HG03280 (cell line): ENCODE data around the gene LRRK1.
"Not testable (repeated sequence)": the region's sequence is repeated elsewhere in the genome, so short reads cannot be mapped to it uniquely, and the experiment has no call there.

Source experiments
- ATAC-seq: cut with Tn5 transposase; IDR thresholded peaks from one replicate; pipeline ENCODE4 v1.9.1; 2021; ENCODE audit warnings: mild to moderate bottlenecking, moderate library complexity; ENCODE audit not compliant: unreplicated experiment

Gene LRRK1

DNA sequence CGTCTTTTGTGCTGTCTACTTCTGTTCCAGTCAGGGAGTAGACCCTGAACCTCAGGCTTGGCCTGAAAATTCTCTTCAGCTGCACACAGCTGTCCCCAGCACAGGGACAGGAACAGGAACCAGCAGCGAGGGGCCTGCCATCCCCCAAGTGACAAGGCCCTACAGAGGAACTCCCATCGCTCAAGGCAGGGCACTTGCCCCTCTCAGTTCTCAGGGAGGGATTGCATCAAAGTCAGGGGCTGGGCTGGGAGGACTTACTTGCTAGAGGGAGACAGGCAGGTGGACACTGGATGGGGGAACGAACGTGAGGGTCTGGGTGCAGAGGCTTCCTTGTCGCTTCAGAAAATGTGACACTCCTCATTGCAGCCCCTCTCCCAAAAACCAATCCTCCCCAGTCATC lies 169.1 kb downstream of the LRRK1 start:
- no peak for ATAC-seq

DNA sequence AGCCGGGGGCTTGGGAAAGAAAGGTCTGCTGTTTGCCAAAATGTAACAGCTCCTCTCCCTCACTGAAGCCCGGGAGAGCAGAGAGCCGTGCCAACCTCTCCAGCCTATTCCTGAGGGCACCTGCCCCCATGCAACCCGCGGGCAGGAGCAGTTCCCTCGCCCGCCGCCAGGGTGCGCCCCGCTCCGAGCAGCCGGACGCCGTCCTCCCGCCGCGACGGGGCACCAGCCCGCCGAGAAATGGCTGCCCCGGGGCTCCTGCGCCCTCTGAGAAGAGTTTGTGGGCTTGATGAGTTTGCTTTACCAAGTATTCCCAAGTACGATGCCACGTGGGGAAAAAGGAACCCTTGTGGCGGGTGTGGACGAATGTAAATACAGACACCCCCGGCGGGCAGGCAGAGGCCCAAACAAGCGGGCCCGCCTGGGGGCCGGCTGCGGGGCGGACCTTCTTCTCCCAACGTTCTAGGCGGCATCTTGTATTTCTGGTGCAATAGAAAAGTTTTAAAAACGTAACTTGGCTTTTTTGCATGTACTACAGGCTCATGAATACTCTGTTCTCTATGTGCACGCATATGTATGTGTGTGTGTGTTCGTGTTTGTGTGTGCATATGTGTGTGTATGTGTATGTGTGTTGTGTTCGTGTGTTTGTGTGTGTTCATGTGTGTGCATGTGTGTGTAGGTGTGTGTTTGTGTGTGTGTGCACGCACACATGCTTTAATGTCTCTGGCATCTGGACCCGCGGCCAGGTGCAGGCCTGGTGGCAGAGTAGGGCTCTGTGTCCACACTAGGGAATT lies 169.8 kb downstream of the LRRK1 start:
- ATAC-seq: peak; percentile 83

DNA sequence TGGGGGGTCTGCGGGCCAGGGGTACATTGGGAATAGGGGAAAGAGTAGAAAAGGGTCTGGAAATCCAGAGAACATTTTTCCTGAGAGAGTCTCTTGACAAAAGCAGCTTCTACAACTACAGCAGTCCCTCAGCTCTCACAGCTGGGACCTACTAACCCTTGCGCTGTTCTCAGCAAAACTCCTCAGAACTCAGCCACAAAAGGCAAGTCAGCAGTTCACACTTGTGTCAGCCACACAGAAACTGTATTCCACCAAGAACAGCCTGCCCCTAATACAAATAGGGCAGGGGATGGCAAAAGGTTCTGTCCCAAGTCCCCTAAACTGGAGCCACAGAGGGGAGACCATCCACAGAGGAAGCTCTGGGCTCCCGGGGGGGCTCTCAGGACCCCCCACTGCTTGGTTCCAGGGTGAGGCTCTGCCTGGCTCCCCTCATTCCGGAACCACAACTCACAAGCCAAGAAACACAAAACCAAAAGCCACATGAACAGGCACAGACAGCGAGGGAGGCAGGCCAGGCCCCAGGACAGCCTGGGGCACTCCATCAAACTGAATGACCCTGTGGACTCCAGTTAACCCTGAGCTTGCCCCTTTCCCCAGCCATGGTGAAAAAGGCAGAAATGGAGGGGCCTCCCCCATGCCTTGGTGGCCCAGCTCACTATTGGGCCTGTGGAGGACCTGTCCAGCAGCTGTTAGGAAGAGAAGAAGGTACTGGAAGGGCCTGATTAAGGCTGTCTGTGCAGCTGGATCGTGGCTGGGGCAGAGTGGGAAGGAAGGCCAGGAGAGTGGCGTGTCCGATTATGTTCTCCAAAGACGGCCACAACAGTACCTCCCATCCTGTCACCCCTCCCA lies 170.6 kb downstream of the LRRK1 start:
- ATAC-seq: no peak

DNA sequence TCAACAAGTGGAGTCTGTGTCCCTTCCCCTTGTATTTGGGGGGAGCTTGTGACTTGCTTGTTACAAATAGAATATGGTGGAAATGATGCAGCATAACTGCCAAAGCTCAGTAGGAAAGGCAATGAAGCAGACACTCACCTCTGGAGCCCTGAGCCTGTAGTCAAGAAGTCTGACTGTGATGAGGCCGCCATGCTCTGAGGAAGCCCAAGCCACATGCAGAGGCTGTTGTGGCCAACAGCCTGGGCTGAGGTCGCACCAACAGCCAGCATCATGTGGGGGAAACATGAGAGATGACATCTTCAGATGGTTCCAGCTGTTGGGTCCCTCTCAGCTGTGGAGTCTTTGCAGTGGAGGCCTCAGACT lies 171.3 kb downstream of the LRRK1 start:
- no peak for ATAC-seq

DNA sequence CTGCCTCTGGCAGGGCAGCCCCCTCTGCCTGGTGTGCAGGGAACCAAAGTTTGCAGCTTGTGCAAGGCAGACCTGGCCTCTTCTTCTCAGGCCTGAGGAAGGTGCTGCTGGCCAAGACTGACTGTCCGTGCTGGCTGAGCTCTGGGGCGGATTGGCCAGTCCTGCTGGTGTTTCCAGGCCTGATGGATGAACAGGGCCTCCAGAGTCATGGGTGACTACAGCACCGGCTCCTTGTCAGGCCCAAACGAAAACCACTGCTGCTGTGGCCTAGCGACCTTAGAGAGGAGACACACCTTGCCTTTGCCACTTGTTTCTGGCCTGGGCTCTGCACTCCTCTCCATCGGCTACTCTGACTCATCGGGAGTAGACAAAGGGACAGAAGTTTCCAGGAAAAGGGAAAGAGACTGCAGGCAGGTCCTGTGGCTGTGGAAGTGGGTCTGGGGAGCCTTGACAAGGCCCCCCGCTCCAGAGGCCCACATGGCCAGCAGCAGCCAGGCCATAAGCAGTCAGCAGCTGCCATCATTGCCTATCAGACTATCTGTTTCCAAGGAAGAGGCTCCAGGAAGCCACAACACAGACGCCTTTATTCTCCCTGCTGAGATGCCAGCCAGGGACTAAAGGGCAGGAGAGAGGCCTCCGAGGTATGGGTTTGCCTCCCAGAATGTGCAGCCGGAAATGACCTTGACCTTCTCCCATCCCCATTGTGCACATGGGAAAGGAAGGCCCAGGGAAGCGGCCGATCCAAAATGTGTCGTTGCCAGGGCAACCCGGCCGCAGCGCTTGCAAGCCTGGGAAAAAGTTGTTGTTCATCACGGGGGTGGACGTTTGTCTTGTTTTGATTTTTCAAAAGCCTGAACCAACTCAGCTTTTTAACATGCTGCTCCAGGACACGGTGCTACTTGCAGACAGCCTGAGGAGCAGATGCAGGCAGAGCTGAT lies 172.2 kb downstream of the LRRK1 start:
- ATAC-seq: no peak

DNA sequence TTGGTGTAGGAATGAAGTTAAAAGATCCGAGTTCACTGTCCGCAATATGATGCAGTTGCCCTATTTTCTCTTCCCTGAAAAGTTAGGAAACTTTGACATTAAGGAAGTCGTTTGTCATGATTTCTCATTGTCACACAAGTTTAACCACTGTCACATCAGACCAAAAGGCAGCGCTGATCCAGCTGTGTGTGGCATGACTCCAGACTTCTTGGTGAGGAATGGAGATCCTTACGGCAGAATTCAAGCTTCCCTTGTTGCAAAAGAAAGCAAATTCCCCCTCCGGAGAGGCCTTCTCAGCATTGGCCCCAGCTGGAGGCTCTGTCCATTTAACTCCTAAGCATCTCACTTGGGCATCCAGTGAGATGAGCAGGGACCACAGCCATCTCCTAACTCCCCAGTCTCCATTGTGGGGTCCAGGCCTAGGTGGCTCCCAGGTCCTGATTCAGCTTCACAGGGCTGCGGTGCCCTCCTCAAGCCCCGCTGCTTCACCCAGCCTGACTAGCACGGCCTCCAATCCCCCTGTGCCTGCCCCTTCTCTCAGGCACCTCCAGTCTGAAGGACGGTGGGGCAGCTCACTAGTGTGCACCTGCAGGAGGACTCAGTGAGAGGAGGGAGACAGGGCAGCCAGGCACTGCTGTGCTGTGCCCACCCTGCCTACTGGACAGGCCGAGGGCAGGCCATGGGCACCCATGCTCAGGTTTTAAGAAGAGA lies 173.2 kb downstream of the LRRK1 start:
- no peak for ATAC-seq

DNA sequence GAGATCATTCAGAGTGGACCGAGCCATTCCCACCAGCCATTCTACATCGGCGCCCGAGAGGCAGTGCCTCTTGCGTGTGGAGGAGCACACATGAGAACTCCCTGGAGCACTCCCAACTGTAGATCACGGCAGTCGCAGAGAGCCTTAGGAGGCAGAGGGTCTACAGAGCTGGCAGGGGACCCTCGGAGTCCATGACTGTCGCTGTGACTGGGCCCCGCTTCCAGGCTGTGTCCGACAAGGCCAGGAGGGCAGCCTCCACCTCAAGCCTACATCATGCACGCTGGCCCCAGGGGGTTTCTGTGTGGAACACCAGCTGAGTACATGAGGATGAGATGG lies 173.7 kb downstream of the LRRK1 start:
- ATAC-seq: no peak

DNA sequence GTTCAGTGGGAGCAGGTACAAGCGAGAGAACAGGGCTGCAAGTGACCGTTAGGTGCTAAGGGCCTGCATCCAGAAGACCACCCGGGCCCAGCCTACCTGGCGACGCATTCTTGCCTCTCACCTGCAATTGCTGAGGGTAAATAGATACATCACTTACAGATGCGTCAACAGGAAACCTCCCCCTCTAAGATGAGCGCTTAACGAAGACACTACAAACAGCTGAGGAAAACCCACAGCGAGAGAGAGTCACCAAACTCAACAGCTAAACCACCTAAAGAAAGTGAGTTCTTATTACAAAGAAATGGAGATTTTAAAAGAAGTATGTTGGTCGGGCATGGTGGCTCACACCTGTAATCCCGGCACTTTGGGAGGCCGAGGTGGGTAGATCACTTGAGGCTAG lies 174.8 kb downstream of the LRRK1 start:
- no peak for ATAC-seq

DNA sequence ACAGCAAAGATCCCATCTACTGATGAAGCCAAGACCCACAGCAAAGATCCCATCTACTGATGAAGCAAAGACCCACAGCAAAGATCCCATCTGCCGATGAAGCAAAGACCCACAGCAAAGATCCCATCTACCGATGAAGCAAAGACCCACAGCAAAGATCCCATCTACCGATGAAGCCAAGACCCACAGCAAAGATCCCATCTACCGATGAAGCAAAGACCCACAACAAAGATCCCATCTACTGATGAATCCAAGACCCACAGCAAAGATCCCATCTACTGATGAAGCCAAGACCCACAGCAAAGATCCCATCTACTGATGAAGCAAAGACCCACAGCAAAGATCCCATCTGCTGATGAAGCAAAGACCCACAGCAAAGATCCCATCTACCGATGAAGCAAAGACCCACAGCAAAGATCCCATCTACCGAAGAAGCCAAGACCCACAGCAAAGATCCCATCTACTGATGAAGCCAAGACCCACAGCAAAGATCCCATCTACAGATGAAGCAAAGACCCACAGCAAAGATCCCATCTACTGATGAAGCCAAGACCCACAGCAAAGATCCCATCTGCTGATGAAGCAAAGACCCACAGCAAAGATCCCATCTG lies 176.7 kb downstream of the LRRK1 start:
- not testable (repeated sequence) for ATAC-seq

DNA sequence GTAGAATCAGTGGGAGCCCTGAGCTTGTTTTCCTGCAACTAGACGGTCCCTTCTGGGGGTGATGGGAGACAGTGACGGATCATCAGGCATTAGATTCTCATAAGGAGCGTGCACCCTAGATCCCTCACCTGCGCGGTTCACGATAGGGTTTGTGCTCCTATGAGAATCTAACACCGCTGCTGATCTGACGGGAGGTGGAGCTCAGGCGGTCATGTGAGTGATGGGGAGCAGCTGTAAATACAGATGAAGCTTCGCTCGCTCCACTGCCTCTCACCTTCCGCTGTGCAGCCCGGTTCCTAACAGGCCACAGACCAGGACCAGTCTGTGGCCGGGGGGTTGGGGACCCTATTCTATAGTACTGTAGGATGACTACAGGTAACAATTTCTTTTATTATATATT lies 178.0 kb downstream of the LRRK1 start:
- ATAC-seq: no peak

DNA sequence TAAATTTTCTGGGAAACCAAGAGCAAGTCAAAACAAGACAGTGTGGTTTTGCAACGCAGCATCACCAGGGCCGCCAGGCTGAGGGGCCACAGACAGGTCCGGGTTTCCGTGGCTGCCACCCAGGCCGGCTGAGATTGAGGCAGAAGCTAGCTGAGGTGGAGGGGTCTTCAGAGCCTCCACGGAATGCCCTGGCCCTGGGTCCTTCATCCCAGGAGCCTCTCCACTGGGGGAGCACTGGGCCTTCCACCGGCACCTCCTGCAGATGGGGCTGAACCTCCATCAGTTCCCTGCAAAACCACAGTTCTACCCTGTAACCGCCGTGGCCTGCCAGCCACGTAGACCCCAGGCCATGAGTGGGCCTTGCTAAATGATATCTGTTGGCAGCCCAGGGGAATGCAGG lies 180.0 kb downstream of the LRRK1 start:
- no peak for ATAC-seq

DNA sequence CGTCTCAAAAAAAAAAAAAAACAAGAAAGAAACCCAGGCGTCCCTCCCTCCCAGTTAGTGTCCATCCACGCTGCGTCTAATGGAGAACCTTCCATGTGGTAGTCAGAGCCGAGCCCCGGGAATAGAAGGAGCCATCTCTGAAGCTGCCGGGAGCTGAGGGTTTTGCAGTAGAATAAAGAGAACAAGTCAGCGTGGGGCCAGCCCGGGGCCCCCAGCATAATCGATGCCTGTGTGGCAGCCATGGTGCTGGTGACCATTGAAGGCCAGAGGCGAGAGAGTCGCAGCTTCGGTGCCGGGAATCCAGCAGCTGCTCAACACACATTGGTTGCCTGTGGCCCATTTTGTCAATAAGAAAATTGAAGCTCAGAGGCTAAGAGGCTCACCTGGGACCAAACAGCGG lies 181.0 kb downstream of the LRRK1 start:
- ATAC-seq: no peak

DNA sequence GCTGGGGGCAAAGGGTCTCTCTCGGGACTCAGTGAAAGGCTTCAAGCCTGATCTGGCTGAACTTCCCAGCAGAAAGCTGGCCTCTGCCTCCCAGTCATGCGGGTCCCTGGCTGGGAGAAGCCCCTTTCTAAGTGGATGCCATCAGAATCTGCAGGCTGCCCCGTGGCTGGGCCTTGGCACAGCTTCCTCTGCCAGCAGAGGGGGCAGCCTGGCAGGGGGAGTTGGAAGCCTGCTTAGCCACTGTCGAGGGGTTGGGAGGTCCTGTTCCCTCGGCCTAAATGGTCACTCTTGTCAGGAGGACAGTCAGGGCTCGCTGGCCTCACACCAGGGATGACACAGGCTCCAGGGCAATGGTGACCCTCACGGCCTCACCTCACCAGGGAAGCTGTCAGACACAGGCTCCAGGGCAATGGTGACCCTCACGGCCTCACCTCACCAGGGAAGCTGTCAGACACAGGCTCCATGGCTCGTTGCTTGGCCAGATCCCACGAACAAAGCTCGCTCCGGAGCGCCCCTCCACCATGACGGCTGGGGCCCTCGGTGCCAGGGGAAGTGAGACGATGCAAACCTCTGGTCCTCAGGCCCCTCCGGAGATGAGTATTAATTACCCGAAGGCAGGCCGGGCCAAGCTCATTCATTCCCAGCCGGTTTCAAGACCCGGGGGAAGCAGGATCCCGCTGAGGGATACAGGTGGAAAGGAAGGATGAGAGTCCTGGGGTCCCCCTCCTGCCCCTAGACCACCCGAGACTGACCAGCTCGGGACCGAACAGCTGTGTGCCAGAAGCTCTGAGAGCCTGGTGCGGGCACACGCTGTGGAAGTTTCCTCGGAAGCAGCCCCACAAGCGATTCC lies 181.7 kb downstream of the LRRK1 start:
- no peak for ATAC-seq

DNA sequence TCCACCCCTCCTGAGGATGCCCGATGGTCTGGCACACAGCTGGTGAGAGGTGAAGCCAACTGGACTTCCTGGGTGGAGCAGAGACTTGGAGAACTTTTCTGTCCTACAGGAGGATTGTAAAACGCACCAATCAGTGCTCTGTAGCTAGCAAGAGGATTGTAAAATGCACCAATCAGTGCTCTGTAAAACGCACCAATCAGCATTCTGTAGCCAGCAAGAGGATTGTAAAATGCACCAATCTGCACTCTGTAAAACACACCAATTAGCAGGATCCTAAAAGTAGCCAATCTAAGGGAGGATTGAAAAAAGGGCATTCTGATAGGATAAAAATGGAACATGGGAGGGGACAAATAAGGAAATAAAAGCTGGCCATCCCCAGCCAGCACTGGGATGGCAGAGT lies 182.5 kb downstream of the LRRK1 start:
- ATAC-seq: no peak

DNA sequence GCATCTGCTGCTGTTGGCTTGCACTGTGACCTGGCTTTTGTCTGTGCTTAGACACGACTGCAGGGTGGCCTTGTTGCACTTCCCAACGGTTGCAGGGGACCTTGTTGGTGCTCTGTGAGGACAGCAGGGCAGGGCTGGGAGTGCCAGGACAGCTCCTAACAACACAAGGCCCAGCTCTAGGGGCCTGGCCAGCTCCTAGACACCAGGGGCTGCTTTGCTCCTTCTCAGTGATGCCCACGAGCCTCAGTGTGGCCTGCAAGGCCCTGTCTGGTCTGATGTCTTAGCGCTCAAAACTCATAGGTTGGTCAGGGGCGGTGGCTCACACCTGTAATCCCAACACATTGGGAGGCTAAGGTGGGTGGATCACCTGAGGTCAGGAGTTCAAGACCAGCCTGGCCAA lies 183.6 kb downstream of the LRRK1 start:
- ATAC-seq: no peak

DNA sequence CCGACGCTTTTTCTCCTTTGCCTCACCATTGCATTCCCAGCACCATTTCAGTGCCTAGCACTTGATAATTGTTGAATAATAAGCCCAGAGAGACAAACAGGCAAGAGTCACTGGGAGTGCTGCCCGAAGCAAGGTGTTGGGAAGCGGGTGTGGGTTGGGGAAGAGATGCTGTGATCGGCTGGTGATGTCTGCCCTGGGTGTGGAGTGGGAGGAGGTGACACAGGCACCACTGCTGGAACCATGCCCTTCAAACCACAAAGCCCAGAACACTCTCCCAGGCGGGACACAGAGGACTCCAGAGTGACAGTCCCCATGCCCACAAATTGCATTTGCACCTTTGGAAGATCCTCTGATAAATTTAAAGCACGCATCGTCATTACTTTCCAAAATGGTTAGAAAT lies 184.4 kb downstream of the LRRK1 start:
- no peak for ATAC-seq

DNA sequence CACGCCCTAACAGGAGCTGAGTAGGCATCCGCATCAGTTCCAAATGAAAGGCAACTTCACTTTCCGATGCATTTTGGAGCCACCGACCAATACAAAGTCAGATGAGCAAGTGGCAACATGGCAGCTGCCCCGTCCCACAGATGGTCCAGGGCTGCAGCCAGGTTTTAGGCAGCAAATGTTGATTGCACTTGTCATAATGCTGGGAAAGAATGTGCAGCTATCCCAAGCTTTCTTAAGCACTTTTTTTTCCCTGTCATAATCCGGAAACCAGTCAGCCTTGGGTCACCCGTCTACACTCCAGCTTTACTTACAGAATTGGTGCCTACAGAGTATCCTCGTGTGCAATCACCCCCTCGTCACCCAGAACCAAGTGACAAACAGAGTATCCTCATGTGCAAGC lies 185.0 kb downstream of the LRRK1 start:
- ATAC-seq: no peak

DNA sequence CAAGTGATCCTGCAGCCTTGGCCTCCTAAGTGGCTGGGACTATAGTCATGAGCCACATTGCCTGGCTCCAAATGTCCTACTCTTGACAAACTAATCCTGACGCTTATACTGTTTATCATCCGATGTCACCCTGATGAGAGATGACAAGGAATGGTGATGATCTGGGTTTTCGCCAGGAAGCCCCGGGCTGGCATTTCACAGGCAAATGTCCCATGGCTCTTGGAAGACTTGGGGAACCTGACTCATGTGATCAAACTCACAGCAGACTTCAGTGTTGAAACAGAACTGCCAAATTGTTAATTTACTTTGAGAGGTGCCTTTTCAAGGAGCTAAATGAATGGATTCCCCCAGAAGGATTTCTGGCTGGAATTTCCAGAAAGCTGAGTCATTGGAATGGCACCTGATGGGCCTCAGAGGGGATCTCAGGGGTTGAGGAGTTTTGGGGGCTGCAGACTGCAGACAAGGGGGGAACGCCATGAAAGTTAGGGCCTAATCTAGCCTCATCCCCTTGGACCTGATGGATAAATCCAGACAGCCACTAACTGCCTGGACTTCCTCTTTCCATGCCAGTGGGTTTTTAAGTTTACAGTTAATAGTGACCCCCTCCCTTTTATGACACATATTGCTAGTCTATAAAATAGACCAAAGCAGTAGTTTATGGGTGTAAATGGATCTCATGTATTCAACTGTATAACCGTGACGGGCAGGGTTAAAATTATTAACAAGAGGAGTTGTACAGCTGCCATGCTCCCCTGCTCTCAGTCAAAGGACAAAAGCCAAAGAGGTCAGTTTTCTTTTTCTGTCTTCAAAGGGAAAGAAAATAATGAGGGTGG lies 186.1 kb downstream of the LRRK1 start:
- no peak for ATAC-seq

DNA sequence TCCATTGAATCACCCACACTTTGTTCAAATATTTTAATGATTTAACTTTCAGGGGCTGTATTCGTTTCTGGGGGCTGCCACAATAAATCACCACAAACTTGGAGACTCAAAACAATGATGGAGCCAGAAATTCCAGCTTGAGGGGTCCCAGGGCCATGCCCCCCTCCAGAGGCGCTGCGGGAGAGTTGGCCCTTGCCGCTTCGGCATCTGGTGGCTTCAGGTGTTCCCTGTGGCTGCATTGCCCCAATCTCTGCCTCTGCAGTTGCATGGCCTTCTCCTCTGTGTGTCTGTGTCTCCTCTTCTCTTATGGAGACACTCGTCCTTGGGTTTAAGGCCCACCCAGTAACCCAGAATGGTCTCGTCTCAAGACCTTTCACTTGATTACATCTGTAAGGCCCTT lies 187.9 kb downstream of the LRRK1 start:
- no peak for ATAC-seq
